ENCODE data around the gene AGBL4.

DNA sequence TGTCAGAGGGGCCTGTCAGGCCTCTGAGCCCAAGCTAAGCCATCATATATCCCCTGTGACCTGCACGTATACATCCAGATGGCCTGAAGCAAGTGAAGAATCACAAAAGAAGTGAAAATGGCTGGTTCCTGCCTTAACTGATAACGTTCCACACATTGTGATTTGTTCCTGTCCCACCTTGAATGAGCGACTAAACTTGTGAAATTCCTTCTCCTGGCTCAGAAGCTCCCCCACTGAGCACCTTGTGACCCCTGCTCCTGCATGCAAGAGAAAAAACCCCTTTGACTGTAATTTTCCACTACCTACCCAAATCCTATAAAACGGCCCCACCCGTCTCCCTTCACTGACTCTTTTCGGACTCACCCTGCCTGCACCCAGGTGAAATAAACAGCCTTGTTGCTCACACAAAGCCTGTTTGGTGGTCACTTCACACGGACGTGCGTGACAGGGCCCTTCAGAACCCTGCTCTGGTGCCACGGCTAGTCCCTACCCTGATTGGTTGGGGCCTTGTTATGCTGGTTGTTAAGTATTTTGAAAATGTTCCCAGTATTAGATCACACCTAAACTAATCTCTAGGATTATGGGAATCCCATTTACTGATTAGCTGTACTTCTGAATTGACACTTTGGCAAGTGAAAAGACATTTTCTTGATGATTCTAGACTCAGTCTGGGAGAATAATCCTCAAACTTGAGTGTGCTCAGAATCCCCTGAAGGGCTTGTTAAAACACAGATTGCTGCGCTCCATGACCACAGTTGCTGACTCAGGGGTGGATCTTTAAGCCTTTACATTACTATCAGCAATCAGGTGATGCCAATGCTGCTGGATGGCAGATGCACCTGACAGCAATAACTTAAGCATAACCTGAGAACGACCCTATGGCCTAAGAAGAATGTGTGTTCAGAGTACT is 1523.0 kb downstream of the AGBL4 start:
- TF ChIP-seq, protein P1, sequence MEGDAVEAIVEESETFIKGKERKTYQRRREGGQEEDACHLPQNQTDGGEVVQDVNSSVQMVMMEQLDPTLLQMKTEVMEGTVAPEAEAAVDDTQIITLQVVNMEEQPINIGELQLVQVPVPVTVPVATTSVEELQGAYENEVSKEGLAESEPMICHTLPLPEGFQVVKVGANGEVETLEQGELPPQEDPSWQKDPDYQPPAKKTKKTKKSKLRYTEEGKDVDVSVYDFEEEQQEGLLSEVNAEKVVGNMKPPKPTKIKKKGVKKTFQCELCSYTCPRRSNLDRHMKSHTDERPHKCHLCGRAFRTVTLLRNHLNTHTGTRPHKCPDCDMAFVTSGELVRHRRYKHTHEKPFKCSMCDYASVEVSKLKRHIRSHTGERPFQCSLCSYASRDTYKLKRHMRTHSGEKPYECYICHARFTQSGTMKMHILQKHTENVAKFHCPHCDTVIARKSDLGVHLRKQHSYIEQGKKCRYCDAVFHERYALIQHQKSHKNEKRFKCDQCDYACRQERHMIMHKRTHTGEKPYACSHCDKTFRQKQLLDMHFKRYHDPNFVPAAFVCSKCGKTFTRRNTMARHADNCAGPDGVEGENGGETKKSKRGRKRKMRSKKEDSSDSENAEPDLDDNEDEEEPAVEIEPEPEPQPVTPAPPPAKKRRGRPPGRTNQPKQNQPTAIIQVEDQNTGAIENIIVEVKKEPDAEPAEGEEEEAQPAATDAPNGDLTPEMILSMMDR (IDR thresholded peaks at IDR 0.05): no peak
- TF ChIP-seq POLR2A (IDR thresholded peaks at IDR 0.05): no peak
